ENCODE results near the gene CFAP91.

The CFAP91 gene

GRCh38 chr3:119665954-119666559 is 36.8 kb upstream of the CFAP91 start:
- Histone ChIP-seq H3K27me3 (ENCODE audit: insufficient read depth, poor library complexity, severe bottlenecking) (no peaks in the 10 kb centered on the region), H3K27ac (replicated peaks) (no peak overlapping the region)
- no peak for TF ChIP-seq POLR2AphosphoS5 (IDR thresholded peaks at IDR 0.05; ENCODE audit: low read depth)
- TF ChIP-seq SPI1 (IDR thresholded peaks at IDR 0.05; ENCODE audit: borderline replicate concordance, low read depth) = no peak
- TF ChIP-seq REST (IDR thresholded peaks at IDR 0.05; ENCODE audit: insufficient replicate concordance, low read depth) = no peak
- TF ChIP-seq, protein P1, sequence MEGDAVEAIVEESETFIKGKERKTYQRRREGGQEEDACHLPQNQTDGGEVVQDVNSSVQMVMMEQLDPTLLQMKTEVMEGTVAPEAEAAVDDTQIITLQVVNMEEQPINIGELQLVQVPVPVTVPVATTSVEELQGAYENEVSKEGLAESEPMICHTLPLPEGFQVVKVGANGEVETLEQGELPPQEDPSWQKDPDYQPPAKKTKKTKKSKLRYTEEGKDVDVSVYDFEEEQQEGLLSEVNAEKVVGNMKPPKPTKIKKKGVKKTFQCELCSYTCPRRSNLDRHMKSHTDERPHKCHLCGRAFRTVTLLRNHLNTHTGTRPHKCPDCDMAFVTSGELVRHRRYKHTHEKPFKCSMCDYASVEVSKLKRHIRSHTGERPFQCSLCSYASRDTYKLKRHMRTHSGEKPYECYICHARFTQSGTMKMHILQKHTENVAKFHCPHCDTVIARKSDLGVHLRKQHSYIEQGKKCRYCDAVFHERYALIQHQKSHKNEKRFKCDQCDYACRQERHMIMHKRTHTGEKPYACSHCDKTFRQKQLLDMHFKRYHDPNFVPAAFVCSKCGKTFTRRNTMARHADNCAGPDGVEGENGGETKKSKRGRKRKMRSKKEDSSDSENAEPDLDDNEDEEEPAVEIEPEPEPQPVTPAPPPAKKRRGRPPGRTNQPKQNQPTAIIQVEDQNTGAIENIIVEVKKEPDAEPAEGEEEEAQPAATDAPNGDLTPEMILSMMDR (IDR thresholded peaks at IDR 0.05; ENCODE audit: insufficient read depth, low read length) = no peak
- TF ChIP-seq GABPA (IDR thresholded peaks at IDR 0.05; ENCODE audit: low read depth) = no peak

DNA sequence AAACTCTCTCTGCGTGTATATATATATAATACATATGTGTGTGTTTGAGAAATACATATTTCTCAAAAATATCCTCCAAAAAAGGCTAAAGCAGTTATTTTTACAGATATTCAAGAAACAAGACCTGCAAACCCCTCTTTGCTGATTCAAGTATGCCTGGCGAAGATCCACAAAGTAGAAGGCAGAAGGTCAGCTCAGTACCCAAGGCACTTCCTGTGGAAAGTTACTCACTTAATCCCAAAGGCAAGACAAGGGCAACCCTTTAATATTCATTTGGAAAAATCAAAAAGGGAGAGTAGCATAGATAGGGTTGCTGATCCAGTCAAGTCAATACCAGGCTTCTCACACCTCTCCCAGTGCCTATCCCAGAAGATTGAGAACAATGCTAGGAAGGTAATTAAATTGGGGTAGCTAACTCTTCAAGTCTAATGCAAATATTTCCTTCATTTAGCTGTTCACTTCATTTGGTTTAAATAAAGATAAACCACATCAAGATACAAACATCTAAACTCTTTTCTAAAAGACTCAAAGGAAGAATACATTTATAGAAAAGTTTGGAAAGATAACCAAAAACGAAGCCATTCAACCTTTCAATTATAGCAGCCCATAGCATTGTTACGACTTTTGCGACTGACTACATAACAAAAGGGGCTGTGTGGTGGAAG is 32.8 kb upstream of the CFAP91 start:
- DNase-seq (ENCODE audit: low read depth in 1 of 2, low spot score in 1 of 2) = no peak
- no peak overlapping the region for H3K4me3 ChIP-seq (replicated peaks; ENCODE audit: insufficient read depth, low read length)
- no peak for TF ChIP-seq REST (IDR thresholded peaks at IDR 0.05; ENCODE audit: insufficient replicate concordance, low read depth)
- no peak overlapping the region for H3K27ac ChIP-seq (replicated peaks)
- no peaks in the 10 kb centered on the region for H3K27me3 ChIP-seq (ENCODE audit: insufficient read depth, poor library complexity, severe bottlenecking)

More at GRCh38 chr3:119665954-119666559, 36.8 kb upstream of the CFAP91 start:
- no peak overlapping the region for H3K4me3 ChIP-seq (replicated peaks; ENCODE audit: insufficient read depth, low read length)
- DNase-seq (ENCODE audit: low read depth in 1 of 2, low spot score in 1 of 2) = no peak

- Histone ChIP-seq H3K27ac (replicated peaks) (no peak overlapping the region), H3K4me3 (replicated peaks; ENCODE audit: insufficient read depth, low read length) (no peak overlapping the region), H3K27me3 (ENCODE audit: insufficient read depth, poor library complexity, severe bottlenecking) (no peaks in the 10 kb centered on the region)
- TF ChIP-seq REST (IDR thresholded peaks at IDR 0.05; ENCODE audit: insufficient replicate concordance, low read depth) = no peak
- no peak for TF ChIP-seq POLR2AphosphoS5 (IDR thresholded peaks at IDR 0.05; ENCODE audit: low read depth)
- no peak for TF ChIP-seq GABPA (IDR thresholded peaks at IDR 0.05; ENCODE audit: low read depth)
- TF ChIP-seq, protein P1 (IDR thresholded peaks at IDR 0.05; ENCODE audit: insufficient read depth, low read length) = no peak
- no peak for TF ChIP-seq SPI1 (IDR thresholded peaks at IDR 0.05; ENCODE audit: borderline replicate concordance, low read depth)
- no peak for DNase-seq (ENCODE audit: low read depth in 1 of 2, low spot score in 1 of 2)
These were observed 30.0 kb upstream of the CFAP91 start for GRCh38 chr3:119672776-119673175.

Data from HL-60 (cell line).